ENCODE data around the gene NPTXR.

Gene NPTXR

GRCh38 chr22:38799265-38800002 is 44.4 kb downstream of the NPTXR start:
- DNase-seq = no peak

GRCh38 chr22:38798496-38798895 is 45.3 kb downstream of the NPTXR start:
- DNase-seq = no peak

GRCh38 chr22:38796262-38796957 is 47.4 kb downstream of the NPTXR start:
- no peak for DNase-seq

- no peak for DNase-seq
These were observed 48.3 kb downstream of the NPTXR start for GRCh38 chr22:38795569-38795968.

GRCh38 chr22:38793721-38794466 is 49.9 kb downstream of the NPTXR start, which contains the start of gene DNAL4:
Gene DNAL4 (minus strand): TSS chr22:38794143. CDS start chr22:38782731, 11,412 bp downstream.
- peak in 55 of 56 donors; percentile 22 to 99 (median 86) for DNase-seq

- no peak for DNase-seq
These were observed 50.5 kb downstream of the NPTXR start for GRCh38 chr22:38793317-38793716.

- DNase-seq = no peak
These were observed 51.0 kb downstream of the NPTXR start for GRCh38 chr22:38792833-38793232.

GRCh38 chr22:38789606-38790005 is 54.2 kb downstream of the NPTXR start:
- DNase-seq = no peak

- no peak for DNase-seq
These were observed 55.0 kb downstream of the NPTXR start for GRCh38 chr22:38788846-38789245.

- DNase-seq = peak in 20 of 56 donors; percentile 8 to 53 (median 33)
These were observed 55.6 kb downstream of the NPTXR start for GRCh38 chr22:38788021-38788816.

GRCh38 chr22:38786631-38787030 is 57.2 kb downstream of the NPTXR start:
- DNase-seq = no peak

GRCh38 chr22:38784856-38785255 is 59.0 kb downstream of the NPTXR start:
- DNase-seq = no peak

GRCh38 chr22:38784035-38784434 is 59.8 kb downstream of the NPTXR start:
- no peak for DNase-seq

GRCh38 chr22:38783095-38783615 is 60.7 kb downstream of the NPTXR start:
- DNase-seq = peak in 7 of 56 donors; percentile 17 to 65 (median 47)

GRCh38 chr22:38782402-38783094 is 61.3 kb downstream of the NPTXR start:
- peak in 21 of 56 donors; percentile 18 to 86 (median 56) for DNase-seq

GRCh38 chr22:38781033-38781432 is 62.8 kb downstream of the NPTXR start:
- peak in 13 of 56 donors; percentile 15 to 51 (median 31) for DNase-seq

- peak in 18 of 56 donors; percentile 16 to 61 (median 41) for DNase-seq
These were observed 66.6 kb downstream of the NPTXR start for GRCh38 chr22:38777087-38777671.

- no peak for DNase-seq
These were observed 67.7 kb downstream of the NPTXR start for GRCh38 chr22:38776086-38776485.

GRCh38 chr22:38775656-38776055 is 68.2 kb downstream of the NPTXR start:
- DNase-seq = no peak
